ENCODE results near the gene NOP14.

Gene NOP14

GRCh38 chr4:2909583-2909982 is 53.6 kb downstream of the NOP14 start:
- DNase-seq = no peak

GRCh38 chr4:2908686-2909085 is 54.5 kb downstream of the NOP14 start:
- DNase-seq = no peak

- no peak for DNase-seq
These were observed 55.4 kb downstream of the NOP14 start for GRCh38 chr4:2907706-2908293.

GRCh38 chr4:2907226-2907625 is 56.0 kb downstream of the NOP14 start:
- DNase-seq = no peak

- no peak for DNase-seq
These were observed 57.0 kb downstream of the NOP14 start for GRCh38 chr4:2906218-2906617.

- no peak for DNase-seq
These were observed 57.7 kb downstream of the NOP14 start for GRCh38 chr4:2905544-2905943.

- DNase-seq = peak; percentile 35
These were observed 61.1 kb downstream of the NOP14 start for GRCh38 chr4:2902126-2902525.

- no peak for DNase-seq
These were observed 62.0 kb downstream of the NOP14 start for GRCh38 chr4:2901186-2901585.

- DNase-seq = no peak
These were observed 62.5 kb downstream of the NOP14 start for GRCh38 chr4:2900741-2901140.

- no peak for DNase-seq
These were observed 65.2 kb downstream of the NOP14 start for GRCh38 chr4:2898001-2898400.

- no peak for DNase-seq
These were observed 69.4 kb downstream of the NOP14 start for GRCh38 chr4:2893772-2894171.

- DNase-seq = no peak
These were observed 71.9 kb downstream of the NOP14 start for GRCh38 chr4:2891294-2891693.

- DNase-seq = no peak
These were observed 74.3 kb downstream of the NOP14 start for GRCh38 chr4:2888886-2889285.

Measured in DMS79 treated with DMSO at 0.1 percent for 48 hours (cell line).